ENCODE results near the gene CSF1.
"Not testable (repeated sequence)": the region's sequence is repeated elsewhere in the genome, so short reads cannot be mapped to it uniquely, and the experiment has no call there.

CSF1 gene, protein sequence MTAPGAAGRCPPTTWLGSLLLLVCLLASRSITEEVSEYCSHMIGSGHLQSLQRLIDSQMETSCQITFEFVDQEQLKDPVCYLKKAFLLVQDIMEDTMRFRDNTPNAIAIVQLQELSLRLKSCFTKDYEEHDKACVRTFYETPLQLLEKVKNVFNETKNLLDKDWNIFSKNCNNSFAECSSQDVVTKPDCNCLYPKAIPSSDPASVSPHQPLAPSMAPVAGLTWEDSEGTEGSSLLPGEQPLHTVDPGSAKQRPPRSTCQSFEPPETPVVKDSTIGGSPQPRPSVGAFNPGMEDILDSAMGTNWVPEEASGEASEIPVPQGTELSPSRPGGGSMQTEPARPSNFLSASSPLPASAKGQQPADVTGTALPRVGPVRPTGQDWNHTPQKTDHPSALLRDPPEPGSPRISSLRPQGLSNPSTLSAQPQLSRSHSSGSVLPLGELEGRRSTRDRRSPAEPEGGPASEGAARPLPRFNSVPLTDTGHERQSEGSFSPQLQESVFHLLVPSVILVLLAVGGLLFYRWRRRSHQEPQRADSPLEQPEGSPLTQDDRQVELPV

DNA sequence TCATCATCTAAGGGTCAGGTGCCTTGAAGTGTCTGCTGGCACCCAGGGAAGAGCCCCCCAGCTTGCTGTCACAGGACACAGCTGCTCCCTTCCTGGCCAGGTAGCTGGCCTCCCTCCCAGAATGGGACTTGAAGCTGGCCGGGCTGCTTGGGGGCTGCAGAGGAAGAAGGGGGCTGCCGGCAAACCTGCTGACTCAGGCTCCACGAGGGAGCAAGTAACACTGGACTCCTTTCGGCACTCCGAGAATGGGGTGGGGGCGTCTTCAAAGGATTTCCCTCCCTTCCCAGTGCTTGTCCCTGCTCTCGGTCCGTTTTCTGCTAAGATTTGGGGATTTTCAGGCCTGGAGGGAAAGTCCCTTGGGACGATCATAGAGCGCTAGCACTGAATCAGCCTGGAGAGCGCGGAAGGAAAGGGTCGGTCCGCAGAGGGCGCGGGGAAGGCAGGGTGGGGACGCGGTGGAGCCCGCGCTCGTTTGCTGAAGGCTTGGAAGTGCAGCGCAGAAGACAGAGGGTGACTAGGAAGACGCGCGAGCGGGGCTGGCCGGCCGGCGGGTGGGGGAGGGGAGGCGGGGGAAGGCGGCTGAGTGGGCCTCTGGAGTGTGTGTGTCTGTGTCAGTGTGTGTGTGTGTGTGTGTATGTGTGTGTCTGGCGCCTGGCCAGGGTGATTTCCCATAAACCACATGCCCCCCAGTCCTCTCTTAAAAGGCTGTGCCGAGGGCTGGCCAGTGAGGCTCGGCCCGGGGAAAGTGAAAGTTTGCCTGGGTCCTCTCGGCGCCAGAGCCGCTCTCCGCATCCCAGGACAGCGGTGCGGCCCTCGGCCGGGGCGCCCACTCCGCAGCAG is at the start of gene CSF1:
Gene CSF1, plus strand, starts transcription at position 727 of the 840 bp plus-strand sequence. CDS start 175 bp downstream, outside the sequence.
- peak; percentile 36 for DNase-seq (ENCODE audit: low spot score)

DNA sequence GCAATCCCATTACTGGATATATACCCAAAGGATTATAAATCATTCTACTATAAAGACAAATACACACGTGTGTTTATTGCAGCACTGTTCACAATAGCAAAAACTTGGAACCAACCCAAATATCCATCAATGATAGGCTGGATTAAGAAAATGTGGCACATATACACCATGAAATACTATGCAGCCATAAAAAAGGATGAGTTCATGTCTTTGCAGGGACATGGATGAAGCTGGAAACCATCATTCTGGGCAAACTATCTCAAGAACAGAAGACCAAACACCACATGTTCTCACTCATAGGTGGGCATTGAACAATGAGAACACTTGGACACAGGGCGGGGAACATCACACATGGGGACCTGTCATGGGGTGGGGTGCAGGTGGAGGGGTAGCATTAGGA is 49.0 kb upstream of the CSF1 start:
- not testable (repeated sequence) for DNase-seq (ENCODE audit: low spot score)

DNA sequence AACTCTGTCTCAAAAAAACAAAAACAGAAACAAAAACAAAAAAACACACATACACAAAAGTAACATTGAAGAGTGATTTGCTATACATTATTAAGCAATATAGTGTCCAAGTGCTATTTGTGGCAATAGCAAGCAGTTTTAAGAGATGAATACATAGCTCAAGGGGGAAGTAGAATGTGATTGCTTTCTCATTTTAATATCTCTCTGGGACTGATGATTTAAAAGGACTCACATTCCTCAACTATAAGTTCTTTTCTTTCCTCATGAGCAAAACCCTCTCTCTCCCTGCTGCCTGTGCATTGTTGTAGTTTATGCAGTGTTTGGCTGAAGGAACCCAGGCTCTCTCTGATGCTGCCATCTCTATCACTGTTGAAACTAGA is 47.0 kb upstream of the CSF1 start:
- DNase-seq (ENCODE audit: low spot score), result no peak

DNA sequence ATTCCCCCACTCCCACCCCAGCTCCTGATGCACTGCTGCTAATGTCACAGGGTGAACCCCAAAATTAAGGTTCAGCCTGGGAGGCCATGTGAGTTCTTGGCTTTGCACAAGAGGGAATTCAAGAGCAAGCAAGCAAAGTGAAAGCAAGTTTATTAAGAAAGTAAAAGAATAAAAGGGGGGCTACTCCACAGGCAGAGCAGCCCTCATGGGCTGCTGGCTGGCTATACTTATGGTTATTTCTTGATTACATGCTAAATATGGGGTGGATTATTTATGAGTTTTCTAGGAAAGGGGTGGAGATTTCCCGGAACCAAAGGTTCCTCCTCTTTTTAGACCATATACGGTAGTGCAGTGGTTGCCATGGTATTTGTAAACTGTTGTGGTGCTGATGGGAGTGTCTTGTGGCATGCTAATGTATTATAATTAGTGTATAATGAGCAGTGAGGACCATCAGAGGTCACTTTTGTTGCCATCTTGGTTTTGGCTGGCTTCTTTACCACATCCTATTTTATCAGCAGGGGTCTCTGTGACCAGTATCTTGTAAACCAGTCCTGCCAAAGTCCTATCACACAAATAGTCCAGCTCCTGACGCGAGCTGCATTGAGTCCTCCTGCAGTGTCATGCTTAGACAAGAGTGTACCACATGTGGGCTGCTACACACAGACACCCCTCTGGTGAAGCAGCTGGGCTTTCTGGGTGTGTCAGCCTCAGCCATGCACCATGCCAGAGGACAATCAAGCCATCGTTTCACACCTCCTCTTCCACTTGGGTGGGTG is 46.4 kb upstream of the CSF1 start:
- DNase-seq (ENCODE audit: low spot score), result no peak

DNA sequence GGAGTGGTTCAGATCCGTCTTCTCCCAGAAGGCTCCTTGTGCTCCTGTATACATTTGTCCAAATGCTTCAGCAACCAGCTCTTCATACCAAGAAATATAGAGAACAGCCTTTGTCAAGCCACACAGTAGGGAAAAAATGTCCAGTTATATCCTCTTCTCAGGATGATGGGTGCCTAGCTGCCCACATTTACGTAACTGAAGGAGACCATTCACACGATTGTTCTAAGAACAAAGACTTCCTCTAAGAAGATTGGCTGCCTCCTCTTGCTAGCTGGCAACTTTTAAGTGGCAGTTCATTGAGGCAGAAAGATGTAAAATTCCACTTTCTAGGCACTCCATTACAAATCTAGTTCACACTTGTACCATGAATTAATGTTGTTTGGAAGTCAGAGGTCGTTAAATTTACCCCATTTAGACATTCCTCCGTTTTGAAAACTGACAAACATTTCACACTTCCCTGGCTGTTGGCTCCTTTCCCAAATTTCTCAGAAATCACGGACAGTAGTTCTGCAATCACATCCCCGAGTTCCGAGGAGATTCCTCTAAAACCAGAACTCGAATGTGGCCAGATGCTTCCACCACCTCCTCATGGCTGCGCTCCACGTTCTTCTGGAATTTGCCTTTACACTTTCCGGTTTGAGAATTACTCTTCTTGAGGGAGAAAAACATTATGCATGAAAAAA is 45.6 kb upstream of the CSF1 start:
- no peak for DNase-seq (ENCODE audit: low spot score)

DNA sequence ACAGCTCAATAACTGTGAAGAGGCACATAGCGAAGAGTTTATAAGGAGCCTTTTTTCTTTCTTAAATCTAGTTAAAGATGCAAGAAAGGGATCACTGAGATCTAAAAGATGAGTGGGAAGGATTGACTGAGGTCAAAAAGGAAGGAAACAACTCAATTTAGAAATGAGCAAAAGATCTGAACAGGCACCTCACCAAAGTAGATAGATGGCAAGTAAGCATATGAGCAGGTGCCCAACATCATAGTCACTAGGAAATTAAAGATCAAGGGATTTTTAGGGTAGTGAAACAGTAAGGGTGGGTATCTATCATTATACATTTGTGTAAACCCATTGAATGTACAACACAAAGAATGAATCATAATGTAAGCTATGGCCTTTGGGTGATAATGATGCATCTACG is 44.6 kb upstream of the CSF1 start:
- no peak for DNase-seq (ENCODE audit: low spot score)

DNA sequence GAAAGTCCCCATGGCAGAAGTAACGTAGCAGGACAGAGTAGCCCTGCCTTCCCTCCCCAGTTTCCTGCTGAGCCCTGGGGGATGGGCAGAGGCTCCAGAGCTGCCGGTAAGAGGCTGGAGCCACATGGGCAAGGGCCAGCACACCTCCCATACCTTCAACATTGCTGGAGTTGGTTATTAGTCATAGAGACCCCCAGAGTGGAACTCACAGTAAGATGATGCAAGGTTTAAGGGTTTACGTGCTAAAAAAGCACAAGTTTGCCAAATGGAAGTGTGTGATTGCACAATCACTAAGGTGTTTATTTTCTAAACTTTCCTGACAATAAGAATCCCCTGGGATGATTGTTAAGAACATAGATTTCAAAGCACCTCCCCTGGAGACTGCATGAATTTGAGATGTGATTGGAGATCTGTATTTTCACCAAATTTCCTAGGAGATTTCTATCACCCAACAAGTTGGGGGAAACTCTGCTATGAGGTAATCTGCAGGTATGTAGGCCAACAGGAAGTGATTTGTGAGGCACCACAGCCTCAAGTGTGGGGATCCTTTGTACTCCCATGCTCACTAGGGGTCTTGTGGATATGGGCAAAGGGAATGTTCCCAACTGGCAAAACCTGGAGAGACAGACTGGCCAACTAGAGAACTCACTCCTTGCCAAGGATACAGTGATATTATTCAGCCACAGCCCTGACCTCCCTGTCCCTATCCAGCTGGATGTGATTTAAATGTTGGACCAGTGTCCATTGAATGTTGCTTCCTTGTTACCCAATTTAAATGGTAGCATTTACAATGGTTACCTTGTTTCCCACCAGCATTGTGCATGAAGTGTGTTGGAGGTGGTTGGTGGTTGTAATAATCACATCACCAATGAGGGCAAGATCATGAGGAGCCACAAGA is 37.1 kb upstream of the CSF1 start:
- DNase-seq (ENCODE audit: low spot score), result no peak

DNA sequence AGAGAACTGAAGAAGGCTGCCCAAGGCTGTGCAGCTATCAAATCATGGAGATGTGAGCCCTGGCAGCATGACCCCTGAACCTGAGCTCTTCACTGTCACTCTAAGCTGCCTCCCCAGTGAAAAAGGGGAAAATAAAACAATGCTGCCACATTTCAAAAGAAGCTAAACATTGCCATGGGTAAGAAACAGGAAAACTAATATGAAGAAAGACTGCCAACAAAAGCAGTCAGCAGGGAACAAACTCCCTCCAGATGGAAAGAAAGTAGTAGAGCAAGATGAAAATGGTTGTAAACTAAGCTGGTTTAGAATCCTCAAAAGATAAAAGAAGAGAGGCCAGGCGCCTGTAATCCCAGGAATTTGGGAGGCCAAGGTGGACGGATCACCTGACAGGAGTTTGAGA is 36.2 kb upstream of the CSF1 start:
- DNase-seq (ENCODE audit: low spot score), result no peak

DNA sequence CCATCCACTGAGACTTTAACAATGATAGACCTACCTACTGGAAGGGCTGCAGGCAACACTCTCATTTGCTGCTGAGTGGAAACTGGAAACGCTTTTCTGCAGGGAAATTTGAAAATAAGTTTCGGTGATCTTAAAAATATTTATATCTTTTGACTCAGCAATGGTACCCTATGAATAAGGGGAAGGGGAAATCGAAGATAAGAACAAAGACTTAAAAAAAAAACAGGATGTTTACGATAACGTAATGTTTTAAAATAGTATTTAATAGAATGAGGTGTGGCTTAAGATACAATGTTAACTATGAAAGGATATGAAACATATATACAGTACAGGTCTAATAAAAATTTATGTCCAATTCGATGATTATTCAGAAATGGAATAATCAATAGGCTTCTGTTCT is 34.8 kb upstream of the CSF1 start:
- no peak for DNase-seq (ENCODE audit: low spot score)

DNA sequence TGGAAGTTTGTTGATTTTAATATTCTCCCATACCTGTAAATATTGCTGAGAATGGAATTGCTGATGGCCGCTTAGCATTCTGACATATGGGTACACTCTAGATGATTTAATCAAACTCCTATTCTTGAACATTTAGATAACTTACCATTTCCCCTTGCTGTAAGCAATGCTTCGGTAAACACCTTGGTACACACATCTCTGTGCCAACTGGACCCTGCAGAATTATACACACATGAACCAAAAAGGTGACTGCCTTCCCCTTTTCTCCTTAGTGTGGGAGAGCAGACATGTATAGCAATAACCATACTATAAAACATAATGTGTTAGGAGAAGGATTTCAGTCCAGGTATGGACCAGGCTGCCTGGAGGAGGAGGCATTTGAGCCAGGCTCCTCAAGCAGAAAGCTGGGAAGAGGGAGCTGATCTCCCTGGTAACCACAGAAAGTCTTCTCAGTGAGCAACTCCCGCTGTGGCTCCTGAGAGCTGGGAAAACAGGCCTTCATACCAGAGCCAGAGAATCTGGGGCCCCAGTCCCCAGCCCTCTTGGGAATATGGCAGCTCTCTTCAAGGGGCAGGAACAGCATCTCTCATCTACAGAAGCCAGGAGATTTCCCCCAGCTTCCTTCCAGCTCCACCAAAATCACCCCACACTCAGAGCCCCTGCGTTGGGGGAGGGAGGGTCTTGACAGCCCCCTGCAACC is 33.9 kb upstream of the CSF1 start:
- no peak for DNase-seq (ENCODE audit: low spot score)

DNA sequence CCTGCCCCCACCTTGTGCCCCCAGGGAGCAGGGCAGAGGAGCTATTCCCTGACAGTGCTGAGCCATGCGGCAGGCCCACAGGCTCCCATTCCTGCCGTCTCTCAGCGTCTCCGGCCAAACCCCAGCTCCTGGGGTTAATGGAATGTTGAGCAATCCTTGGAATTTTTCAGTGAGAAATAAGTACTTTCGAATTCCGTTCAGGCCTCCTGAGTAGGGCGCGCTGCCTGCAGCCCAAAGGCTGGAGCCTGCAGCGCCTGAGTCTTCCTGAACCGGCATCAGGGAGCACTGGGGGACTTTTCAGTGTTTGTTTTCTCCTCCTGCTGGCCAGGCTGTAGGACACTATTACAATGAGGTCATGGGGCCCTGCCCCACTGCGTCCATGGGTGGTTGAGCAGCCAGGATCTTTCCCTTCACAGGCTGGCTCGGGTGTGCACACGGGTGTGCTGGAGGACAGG is 33.3 kb upstream of the CSF1 start:
- DNase-seq (ENCODE audit: low spot score), result no peak

DNA sequence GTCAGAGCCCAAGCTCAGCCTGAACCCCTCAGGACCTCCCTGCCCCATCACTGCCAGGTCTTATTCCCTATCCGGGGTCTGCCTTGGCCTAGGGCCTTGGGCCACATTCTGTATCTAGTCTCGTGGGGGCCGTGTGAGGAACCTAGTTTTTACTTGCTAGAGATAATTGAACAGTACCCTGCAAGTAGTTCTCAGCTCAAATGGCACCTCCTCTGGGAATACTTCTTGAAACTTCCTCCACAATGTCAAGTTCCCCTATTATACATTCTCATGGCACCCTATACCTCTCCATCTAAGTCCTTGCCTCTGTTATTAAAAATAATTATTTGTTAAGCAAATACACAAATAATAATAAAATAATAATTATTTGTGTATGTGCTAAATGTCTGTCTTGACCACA is 32.9 kb upstream of the CSF1 start:
- DNase-seq (ENCODE audit: low spot score), result no peak

DNA sequence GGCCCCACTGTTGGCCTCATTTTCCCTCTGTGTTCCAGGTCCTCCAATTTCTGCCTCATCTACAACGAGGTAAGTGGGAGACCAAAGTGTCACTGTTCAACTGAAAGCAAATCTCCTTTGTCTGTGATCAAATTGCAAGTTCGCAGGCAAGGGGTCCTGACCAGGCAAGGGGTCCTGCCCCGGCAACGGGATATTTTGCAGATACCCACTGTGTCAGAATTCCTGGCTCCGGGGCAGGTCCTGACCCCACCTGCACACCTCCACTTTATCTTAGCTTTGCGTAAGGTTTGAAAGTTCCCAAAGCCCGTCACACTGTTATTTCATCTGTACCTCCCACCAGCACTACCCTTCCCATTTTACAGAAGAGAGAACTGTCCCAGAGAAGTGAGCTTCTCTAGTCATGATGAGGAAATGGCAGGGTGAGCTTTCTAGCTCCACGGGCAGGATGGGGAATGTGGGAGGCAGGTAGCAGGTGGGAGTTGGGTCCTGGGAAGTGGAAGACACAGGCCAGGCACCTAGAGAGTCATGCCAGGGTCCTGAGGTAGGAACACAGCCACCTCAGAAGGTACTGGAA is 32.0 kb upstream of the CSF1 start:
- no peak for DNase-seq (ENCODE audit: low spot score)

DNA sequence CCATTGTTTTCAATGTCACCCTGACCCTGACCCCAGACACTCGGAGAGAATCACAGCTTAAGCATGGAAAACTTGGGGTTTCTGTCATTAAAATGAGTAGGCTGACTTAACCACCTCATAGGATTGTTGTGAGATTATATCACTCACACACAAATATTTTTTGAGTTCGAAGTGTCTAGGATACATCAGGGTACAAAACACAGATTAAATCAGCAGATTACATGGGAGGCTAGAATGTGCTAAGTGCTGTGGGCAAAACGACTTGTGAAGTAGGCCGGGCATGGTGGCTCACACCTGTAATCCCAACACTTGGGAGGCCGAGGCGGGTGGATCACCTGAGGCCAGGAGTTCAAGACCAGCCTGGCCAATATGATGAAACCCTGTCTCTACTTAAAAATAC is 31.3 kb upstream of the CSF1 start:
- DNase-seq (ENCODE audit: low spot score), result not testable (repeated sequence)

DNA sequence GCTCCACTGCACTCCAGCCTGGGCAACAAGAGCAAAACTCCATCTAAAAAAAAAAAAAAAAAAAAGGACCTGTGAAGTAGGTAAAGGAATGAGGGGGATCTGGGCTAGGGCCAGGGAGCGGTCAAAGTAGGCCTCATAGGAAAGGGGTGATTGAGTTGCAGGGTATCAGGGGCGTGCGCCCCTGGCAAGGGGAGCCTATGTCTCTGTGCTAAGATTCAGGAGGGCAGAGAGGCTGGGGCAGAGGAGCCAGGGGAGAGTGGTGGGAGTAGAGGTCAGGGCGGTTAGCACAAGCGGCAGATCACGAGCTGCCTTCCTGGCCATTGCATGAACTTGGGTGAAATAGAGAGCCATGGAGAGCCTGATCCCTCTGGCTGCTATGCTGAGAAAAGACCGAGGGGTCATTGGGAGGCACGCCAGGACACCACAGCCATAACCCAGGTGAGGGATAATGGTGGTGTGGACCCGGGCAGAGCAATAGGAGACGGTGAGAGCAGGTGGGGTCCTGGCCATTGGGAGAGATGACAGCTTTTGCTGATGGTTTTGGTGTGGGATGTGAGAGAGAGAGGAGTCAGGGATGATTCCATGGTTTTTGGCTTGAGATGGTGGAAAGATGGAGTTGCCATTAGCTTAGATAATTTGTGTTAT is 30.6 kb upstream of the CSF1 start:
- no peak for DNase-seq (ENCODE audit: low spot score)

DNA sequence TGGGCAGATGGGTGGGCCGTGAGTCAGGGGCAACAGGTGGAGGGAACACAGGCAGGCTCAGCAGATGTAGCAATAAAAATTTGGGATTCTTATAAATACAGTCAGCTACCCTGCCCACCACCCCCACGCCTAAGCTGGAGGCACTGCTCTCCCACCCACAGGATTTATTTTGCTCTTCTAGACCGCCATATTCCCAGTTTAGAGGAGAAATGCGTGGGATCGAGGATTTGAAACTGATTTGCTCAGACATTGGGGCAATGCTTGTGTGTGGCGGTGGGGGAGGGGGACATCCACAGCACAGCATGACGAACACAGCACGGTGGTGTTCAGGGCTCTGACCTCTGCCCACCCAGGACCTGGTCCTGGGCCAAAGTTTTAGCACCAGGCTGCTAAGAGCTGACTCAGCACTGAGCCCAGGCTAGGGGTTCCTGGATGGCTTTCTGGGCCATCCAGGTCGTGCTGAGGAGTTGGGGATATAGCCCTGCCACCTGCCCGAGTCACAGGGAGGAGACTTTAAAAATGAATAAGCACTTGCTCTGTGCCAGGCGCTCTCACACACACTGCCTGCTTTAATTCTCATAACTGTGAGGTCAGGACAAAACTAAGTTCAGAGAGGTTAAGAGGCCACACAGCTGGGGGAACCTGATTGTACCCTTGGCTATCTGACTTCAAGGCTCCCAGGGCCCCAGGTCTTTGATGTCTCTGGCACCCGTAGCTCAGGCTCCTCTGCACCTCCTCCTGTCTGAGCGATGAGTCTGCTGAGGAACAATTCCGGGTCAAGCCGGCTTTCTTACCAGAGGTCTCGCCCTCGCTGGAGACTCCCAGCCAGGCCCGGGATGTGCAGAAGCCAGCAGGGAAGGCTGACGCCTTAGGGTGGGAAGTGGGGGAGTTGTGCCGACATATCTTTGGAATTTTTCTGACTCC is 29.4 kb upstream of the CSF1 start:
- DNase-seq (ENCODE audit: low spot score), result no peak

DNA sequence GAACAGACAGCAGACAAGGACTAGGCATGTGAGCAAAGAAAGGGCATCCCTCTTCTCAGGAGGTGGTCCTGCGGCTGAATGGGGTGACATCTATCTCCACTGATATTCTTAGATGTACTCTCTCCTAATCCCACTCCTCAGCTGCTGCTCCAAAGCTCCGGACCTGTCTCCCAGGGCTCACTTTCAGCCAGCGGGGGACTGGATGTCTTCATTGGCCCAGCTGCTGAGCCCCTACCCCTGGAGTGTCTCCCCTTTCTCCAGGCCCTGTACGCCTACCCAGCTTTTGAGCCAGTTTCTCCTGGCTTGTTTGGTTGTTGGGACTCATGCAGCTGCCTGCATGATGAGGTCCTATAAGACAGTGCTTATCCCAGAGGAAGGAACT is 28.8 kb upstream of the CSF1 start:
- DNase-seq (ENCODE audit: low spot score), result no peak

All from SW480 (cell line).